ENCODE data around the gene ACLY.
"Not testable (repeated sequence)": the region's sequence is repeated elsewhere in the genome, so short reads cannot be mapped to it uniquely, and the experiment has no call there.

ACLY gene

GRCh38 chr17:41956522-41956921 is 37.8 kb upstream of the ACLY start:
- H3K27ac Mint-ChIP-seq: no peak overlapping the region
- H3K9me3 Mint-ChIP-seq: no peaks in the 10 kb centered on the region
- no peaks in the 10 kb centered on the region for H3K4me1 Mint-ChIP-seq

DNA sequence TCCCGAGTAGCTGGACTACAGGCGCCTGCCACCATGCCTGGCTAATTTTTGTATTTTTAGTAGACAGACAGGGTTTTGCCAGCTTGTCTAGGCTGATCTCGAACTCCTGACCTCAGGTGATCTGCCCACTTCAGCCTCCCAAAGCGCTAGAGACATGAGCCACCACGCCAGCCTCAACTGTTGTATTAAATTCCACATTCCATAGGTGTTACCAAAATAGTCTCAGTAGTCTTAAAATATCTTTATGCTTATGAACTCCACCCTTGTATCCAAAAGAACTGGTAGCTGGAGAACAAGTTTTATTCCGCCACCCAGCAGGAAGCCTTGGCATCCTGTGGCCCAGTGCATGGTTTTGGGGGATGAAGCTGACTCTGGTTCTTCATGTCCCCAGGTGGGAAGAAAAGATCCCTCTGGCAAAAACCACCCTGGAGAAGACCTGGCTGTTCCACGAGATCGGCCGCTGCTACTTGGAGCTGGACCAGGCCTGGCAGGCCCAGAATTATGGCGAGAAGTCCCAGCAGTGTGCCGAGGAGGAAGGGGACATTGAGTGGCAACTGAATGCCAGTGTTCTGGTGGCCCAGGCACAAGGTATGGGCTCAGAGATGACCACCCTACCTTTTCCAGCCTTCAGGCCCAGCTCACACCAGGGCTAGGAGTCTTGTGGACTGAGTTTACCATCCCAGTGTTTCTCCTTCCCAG is 30.2 kb upstream of the ACLY start:
- Mint-ChIP-seq H3K9me3 (no peaks in the 10 kb centered on the region), H3K36me3 (no peaks in the 10 kb centered on the region), H3K4me3 (no peak overlapping the region), H3K27ac (no peak overlapping the region), H3K4me1 (no peaks in the 10 kb centered on the region), H3K27me3 (no peaks in the 10 kb centered on the region)
- ATAC-seq (ENCODE audit: low read depth) (no peak), DNase-seq (ENCODE audit: low spot score in 2 of 2) (no peak)

More at GRCh38 chr17:41956522-41956921, 37.8 kb upstream of the ACLY start:
- ATAC-seq (ENCODE audit: low read depth): no peak
- H3K4me3 Mint-ChIP-seq: no peak overlapping the region
- no peaks in the 10 kb centered on the region for H3K36me3 Mint-ChIP-seq
- DNase-seq (ENCODE audit: low spot score in 2 of 2): no peak
- H3K27me3 Mint-ChIP-seq: peaks cover 2% of the 10 kb centered on the region

DNA sequence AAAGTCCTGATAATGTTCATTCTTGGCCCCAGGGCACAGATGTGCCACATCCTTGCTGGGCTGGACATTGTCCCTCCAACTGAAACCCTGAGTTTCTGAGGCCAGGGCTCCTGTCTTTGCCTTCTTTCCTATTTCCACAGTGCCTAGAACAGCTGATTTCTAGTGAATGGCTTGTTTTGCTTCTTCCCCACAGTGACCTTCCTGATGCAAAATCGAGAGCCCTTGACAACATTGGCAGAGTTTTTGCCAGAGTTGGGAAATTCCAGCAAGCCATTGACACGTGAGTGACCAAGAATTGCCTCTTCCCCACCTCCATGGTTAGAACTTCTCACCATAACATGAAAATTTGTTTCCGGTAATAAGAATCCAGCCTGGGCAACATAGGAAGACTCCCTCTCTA is 26.2 kb upstream of the ACLY start:
- no peak overlapping the region for H3K4me3 Mint-ChIP-seq
- DNase-seq (ENCODE audit: low spot score in 2 of 2) (no peak), ATAC-seq (ENCODE audit: low read depth) (no peak)
- no peak overlapping the region for H3K27ac Mint-ChIP-seq
- no peaks in the 10 kb centered on the region for H3K36me3 Mint-ChIP-seq
- no peaks in the 10 kb centered on the region for H3K27me3 Mint-ChIP-seq
- no peaks in the 10 kb centered on the region for H3K4me1 Mint-ChIP-seq
- H3K9me3 Mint-ChIP-seq: no peaks in the 10 kb centered on the region

GRCh38 chr17:41943492-41943891 is 24.7 kb upstream of the ACLY start:
- H3K36me3 Mint-ChIP-seq: no peaks in the 10 kb centered on the region
- H3K4me3 Mint-ChIP-seq: no peak overlapping the region
- no peak overlapping the region for H3K27ac Mint-ChIP-seq
- ATAC-seq (ENCODE audit: low read depth) (no peak), DNase-seq (ENCODE audit: low spot score in 2 of 2) (no peak)
- no peaks in the 10 kb centered on the region for H3K9me3 Mint-ChIP-seq
- no peaks in the 10 kb centered on the region for H3K27me3 Mint-ChIP-seq
- H3K4me1 Mint-ChIP-seq: no peaks in the 10 kb centered on the region

- ATAC-seq (ENCODE audit: low read depth) (no peak), DNase-seq (ENCODE audit: low spot score in 2 of 2) (no peak)
- H3K36me3 Mint-ChIP-seq: no peaks in the 10 kb centered on the region
- no peak overlapping the region for H3K4me3 Mint-ChIP-seq
- no peak overlapping the region for H3K27ac Mint-ChIP-seq
- no peaks in the 10 kb centered on the region for H3K9me3 Mint-ChIP-seq
- H3K27me3 Mint-ChIP-seq: no peaks in the 10 kb centered on the region
- no peaks in the 10 kb centered on the region for H3K4me1 Mint-ChIP-seq
Observed at GRCh38 chr17:41942626-41943373, 24.0 kb upstream of the ACLY start.

GRCh38 chr17:41941168-41941567 is 22.4 kb upstream of the ACLY start:
- H3K36me3 Mint-ChIP-seq: no peaks in the 10 kb centered on the region

GRCh38 chr17:41939693-41940090 is 20.9 kb upstream of the ACLY start:
- no peak overlapping the region for H3K27ac Mint-ChIP-seq
- no peaks in the 10 kb centered on the region for H3K36me3 Mint-ChIP-seq
- H3K4me3 Mint-ChIP-seq: no peak overlapping the region
- DNase-seq (ENCODE audit: low spot score in 2 of 2) (no peak), ATAC-seq (ENCODE audit: low read depth) (no peak)
- no peaks in the 10 kb centered on the region for H3K9me3 Mint-ChIP-seq
- no peaks in the 10 kb centered on the region for H3K27me3 Mint-ChIP-seq
- no peaks in the 10 kb centered on the region for H3K4me1 Mint-ChIP-seq

More at GRCh38 chr17:41941168-41941567, 22.4 kb upstream of the ACLY start:
- H3K4me3 Mint-ChIP-seq: no peak overlapping the region
- H3K9me3 Mint-ChIP-seq: no peaks in the 10 kb centered on the region
- H3K4me1 Mint-ChIP-seq: no peaks in the 10 kb centered on the region
- DNase-seq (ENCODE audit: low spot score in 2 of 2) (no peak), ATAC-seq (ENCODE audit: low read depth) (no peak)
- no peaks in the 10 kb centered on the region for H3K27me3 Mint-ChIP-seq
- H3K27ac Mint-ChIP-seq: no peak overlapping the region

GRCh38 chr17:41939044-41939692 is 20.4 kb upstream of the ACLY start:
- Mint-ChIP-seq H3K4me3 (no peak overlapping the region), H3K27me3 (no peaks in the 10 kb centered on the region), H3K4me1 (no peaks in the 10 kb centered on the region), H3K9me3 (no peaks in the 10 kb centered on the region), H3K27ac (no peak overlapping the region), H3K36me3 (no peaks in the 10 kb centered on the region)
- no peak for DNase-seq (ENCODE audit: low spot score in 2 of 2)
- no peak for ATAC-seq (ENCODE audit: low read depth)

DNA sequence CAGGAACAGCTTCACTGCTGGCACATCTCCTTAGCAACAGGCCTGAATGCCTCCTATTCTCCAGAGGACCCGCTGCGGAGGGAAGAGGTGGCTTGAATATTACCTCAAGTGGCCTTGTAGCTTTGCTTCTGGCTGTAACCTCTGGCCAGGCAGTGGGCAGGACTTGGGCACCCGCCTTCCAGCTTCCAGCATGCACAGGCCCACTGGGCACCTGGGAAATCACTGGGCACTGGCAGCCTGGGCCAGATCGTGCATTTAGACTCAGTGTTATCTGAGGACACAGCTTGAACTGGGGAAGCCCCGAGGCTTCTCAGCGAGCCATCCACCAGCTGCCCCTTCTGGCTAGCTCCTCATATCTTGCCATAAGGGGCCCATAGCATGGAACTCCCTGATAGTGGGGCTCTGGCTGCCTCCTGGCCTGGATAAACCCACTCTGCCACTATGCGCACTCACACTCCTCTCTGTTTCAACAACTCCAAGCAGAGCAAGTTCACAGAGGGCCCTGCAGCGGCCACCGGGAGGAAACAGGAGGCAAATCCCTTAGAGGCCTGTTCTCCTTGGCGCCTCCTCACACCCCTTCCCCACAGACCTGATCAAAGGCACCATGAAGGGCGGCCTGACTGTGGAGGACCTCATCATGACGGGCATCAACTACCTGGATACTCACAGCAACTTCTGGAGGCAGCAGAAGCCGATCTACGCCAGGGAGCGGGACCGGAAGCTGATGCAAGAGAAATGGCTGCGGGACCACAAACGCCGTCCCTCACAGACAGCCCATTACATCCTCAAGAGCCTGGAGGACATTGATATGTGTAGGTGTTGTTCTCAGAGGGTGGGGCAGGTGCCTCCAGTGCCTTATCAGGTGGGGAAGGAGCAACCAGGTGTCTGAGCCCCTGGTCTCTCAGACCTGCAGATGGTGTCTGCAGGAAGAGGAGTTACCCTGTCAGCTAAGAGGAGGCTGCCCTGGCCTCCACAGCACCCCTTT is 19.5 kb upstream of the ACLY start:
- H3K4me3 Mint-ChIP-seq: no peak overlapping the region
- no peaks in the 10 kb centered on the region for H3K4me1 Mint-ChIP-seq
- no peaks in the 10 kb centered on the region for H3K27me3 Mint-ChIP-seq
- no peaks in the 10 kb centered on the region for H3K36me3 Mint-ChIP-seq
- no peaks in the 10 kb centered on the region for H3K9me3 Mint-ChIP-seq
- no peak overlapping the region for H3K27ac Mint-ChIP-seq
- no peak for DNase-seq (ENCODE audit: low spot score in 2 of 2)
- no peak for ATAC-seq (ENCODE audit: low read depth)

- DNase-seq (ENCODE audit: low spot score in 2 of 2): no peak
- Mint-ChIP-seq H3K4me1 (peaks cover 6% of the 10 kb centered on the region), H3K36me3 (no peaks in the 10 kb centered on the region), H3K27me3 (no peaks in the 10 kb centered on the region), H3K4me3 (no peak overlapping the region), H3K27ac (no peak overlapping the region), H3K9me3 (no peaks in the 10 kb centered on the region)
- ATAC-seq (ENCODE audit: low read depth): no peak
Observed at GRCh38 chr17:41935641-41936040, 16.9 kb upstream of the ACLY start.

- Mint-ChIP-seq H3K27me3 (no peaks in the 10 kb centered on the region), H3K27ac (peak overlapping the region; percentile 79), H3K9me3 (no peaks in the 10 kb centered on the region), H3K4me1 (peaks cover 16% of the 10 kb centered on the region), H3K4me3 (no peak overlapping the region), H3K36me3 (no peaks in the 10 kb centered on the region)
- ATAC-seq (ENCODE audit: low read depth) (no peak), DNase-seq (ENCODE audit: low spot score in 2 of 2) (no peak)
Observed at GRCh38 chr17:41932816-41933389, 14.2 kb upstream of the ACLY start.

DNA sequence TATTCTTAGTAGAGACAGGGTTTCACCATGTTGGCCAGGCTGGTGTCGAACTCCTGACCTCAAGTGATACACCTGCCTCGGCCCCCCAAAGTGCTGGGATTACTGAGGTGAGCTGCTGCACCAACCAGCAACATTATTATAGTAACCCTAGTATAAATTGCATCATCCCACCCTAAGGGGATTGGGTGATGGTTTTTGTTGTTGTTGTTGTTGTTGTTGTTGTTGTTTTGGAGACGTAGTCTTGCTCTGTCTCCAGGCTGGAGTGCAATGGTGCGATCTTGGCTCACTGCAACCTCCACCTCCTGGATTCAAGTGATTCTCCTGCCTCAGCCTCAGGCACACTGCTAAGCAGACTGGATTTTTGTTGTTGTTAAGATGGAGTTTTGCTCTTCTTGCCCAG is 13.0 kb upstream of the ACLY start:
- H3K9me3 Mint-ChIP-seq; DNase-seq (ENCODE audit: low spot score in 2 of 2); H3K4me3 Mint-ChIP-seq; H3K36me3 Mint-ChIP-seq; H3K27ac Mint-ChIP-seq; ATAC-seq (ENCODE audit: low read depth); H3K27me3 Mint-ChIP-seq: not testable (repeated sequence)
- peaks cover 16% of the 10 kb centered on the region for H3K4me1 Mint-ChIP-seq

- H3K9me3 Mint-ChIP-seq; H3K27me3 Mint-ChIP-seq; H3K36me3 Mint-ChIP-seq; DNase-seq (ENCODE audit: low spot score in 2 of 2): not testable (repeated sequence)
- ATAC-seq (ENCODE audit: low read depth): peak; percentile 56
- Mint-ChIP-seq H3K4me1 (peaks cover 16% of the 10 kb centered on the region), H3K4me3 (peak overlapping the region; percentile 97), H3K27ac (peak overlapping the region; percentile 93)
Observed at GRCh38 chr17:41930833-41931156, 12.0 kb upstream of the ACLY start.

Measured in memory B cell (primary cell).